Measurements from ENCODE around the gene ST6GALNAC6. TPM values are rescaled to one million over a fixed set of nuclear protein-coding genes. Genes with fewer than 3 reads are reported as not detected.
A peak's percentile ranks its signal among the peaks of the same experiment; 100 is the strongest.

Gene ST6GALNAC6
- total RNA-seq, 4 donors from 2014 or later = 37.7 to 133 (median 111) TPM

DNA sequence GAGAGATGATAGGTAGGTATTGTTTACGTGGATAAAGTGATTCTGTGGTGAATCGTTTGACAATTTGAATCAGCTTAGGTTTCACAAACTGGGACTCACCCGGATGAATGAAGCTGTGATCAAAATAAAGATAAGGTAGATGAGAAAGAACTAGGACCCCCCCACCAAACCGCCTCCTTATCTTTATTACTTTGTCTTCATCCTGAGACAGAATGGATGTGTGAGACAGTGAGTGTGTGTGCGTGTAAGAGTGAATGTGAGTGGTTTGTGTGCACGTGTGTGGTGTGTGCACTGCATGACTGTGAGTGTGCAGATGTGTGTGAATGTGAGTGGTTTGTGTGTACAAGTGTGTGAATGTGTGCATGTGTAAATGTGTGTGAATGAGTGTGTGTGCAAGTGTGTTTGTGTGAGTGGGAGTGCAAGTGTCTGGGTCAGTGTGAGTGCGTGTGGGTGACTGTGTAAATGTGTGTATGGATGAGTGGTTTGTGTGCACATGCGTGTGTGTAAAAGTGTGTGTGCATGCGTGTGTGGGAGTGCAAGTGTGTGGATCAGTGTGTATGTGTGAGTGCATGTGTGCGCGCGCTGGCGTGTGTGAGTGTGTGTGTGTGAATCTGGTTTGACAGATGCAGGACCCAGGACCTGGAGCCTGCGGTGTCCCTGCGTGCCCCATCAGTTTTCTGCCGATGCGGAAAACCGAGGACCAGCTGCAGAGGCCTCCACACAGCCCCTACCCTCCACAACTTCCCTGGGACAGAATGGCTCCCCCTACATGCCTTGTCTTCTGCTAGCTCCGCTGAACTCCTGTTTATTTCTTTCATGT is 33.5 kb downstream of the ST6GALNAC6 start:
- TF ChIP-seq, protein P1, sequence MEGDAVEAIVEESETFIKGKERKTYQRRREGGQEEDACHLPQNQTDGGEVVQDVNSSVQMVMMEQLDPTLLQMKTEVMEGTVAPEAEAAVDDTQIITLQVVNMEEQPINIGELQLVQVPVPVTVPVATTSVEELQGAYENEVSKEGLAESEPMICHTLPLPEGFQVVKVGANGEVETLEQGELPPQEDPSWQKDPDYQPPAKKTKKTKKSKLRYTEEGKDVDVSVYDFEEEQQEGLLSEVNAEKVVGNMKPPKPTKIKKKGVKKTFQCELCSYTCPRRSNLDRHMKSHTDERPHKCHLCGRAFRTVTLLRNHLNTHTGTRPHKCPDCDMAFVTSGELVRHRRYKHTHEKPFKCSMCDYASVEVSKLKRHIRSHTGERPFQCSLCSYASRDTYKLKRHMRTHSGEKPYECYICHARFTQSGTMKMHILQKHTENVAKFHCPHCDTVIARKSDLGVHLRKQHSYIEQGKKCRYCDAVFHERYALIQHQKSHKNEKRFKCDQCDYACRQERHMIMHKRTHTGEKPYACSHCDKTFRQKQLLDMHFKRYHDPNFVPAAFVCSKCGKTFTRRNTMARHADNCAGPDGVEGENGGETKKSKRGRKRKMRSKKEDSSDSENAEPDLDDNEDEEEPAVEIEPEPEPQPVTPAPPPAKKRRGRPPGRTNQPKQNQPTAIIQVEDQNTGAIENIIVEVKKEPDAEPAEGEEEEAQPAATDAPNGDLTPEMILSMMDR (IDR thresholded peaks at IDR 0.05) = no peak
- no peak for TF ChIP-seq POLR2A (IDR thresholded peaks at IDR 0.05)
- no peak overlapping the region for H3K27ac ChIP-seq
- intact Hi-C loops (cut with DNase I; ENCODE audit: low total_unique reads) = loop anchor here (5.0 kb wide), 1 partner anchor 129 kb away; the partner anchor contains the start of gene TOR2A
- no peaks in the 10 kb centered on the region for H3K4me1 ChIP-seq
- no peaks in the 10 kb centered on the region for H3K9me3 ChIP-seq
- H3K4me3 ChIP-seq = no peak overlapping the region
- no peaks in the 10 kb centered on the region for H3K27me3 ChIP-seq
- no peak for DNase-seq
- H3K36me3 ChIP-seq = no peaks in the 10 kb centered on the region

DNA sequence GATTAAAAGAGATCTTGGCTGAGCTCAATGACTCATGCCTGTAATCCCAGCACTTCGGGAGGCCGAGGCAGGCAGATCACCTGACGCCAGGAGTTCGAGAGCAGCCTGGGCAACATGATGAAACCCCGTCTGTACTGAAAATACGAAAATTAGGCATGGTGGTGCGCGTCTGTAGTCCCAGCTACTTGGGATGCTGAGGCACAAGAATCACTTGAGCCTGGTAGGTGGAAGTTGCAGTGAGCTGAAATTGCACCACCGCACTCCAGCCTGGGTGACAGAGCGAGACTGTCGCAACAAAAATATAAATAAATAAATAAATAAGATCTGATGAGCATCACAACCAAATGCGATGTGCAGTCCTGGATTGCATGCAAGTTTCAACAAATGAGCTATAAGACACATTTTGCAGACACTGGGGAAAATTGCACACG is 36.2 kb downstream of the ST6GALNAC6 start:
- no peaks in the 10 kb centered on the region for H3K36me3 ChIP-seq
- peak overlapping the region in 1 of 2 donors; percentile 75 for H3K27ac ChIP-seq
- DNase-seq = no peak
- H3K4me1 ChIP-seq = no peaks in the 10 kb centered on the region
- intact Hi-C loops (cut with DNase I; ENCODE audit: low total_unique reads) = no loop called here
- no peaks in the 10 kb centered on the region for H3K27me3 ChIP-seq
- no peak overlapping the region for H3K4me3 ChIP-seq
- no peaks in the 10 kb centered on the region for H3K9me3 ChIP-seq
- no peak for TF ChIP-seq POLR2A (IDR thresholded peaks at IDR 0.05)
- TF ChIP-seq, protein P1 (IDR thresholded peaks at IDR 0.05) = no peak

DNA sequence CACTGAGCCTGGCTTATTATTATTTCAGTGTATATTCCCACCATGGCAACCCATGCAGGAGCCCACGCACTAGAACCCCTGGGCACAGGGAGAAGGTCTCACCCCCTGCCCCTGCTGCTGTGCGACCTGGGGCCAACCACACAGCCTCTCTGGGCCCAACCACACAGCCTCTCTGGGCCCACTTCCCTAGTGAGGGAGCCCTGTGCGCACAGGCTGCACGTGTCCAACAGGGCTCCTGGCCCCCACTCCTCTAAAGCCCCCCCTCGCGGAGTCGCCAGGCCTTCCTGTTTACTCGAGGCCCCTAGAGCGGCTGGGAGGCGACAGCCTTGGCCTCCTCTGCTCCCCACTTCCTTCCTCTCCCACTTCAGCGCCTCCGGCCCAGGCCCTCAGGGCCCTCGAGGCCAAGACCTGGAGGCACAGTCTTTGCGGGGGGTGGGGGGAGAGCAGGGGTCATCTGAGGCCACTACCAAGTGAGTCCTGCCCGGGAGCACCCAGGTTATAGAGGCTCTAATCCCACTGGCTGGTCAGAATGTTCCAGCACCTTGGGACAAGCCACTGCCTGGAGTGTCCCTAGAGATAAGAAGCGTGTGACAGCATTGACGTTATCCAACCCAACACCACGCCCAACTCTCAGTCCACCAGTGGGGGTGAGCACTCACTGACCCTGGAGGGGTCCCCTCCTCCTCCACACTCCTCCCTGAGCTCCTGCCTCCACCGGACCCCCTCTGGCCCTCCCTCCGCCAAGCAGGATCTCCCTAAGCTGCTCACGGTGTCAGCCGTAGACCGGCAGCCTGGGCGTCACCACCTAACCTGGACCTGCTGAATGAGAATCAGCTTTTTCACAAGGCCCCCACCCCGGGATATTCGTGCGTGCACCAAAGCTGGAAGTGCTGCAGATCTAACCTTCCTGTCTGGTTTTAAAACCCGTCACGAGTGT is 37.1 kb downstream of the ST6GALNAC6 start:
- TF ChIP-seq POLR2A (IDR thresholded peaks at IDR 0.05) = no peak
- TF ChIP-seq, protein P1 (IDR thresholded peaks at IDR 0.05) = no peak
- Histone ChIP-seq H3K27me3 (no peaks in the 10 kb centered on the region), H3K4me3 (no peak overlapping the region), H3K9me3 (no peaks in the 10 kb centered on the region), H3K27ac (peak overlapping the region; percentile 65 to 75), H3K4me1 (no peaks in the 10 kb centered on the region), H3K36me3 (no peaks in the 10 kb centered on the region)
- intact Hi-C loops (cut with DNase I; ENCODE audit: low total_unique reads) = no loop called here
- DNase-seq = peak; percentile 51 to 59

DNA sequence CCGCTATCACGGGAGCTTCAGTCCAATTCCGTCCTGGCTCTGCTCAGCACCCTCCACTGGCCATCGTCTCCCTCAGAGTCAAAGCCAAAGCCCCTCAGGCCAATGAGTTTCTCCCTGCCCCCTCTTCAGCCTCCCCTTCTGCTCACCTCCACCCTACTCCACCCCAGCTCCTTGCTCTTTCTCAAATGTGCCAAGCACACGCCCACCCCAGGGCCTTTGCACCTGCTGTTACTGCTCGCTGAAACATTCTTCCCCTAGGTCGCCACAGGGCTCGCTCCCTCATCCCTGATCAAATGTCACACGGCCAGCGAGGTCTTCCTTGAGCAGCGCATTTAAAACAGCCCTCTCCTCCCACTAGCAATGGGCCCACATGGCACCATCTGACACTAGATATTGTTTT is 38.6 kb downstream of the ST6GALNAC6 start:
- Histone ChIP-seq H3K36me3 (no peaks in the 10 kb centered on the region), H3K9me3 (no peaks in the 10 kb centered on the region), H3K4me3 (no peak overlapping the region), H3K27ac (no peak overlapping the region), H3K27me3 (no peaks in the 10 kb centered on the region), H3K4me1 (no peaks in the 10 kb centered on the region)
- intact Hi-C loops (cut with DNase I; ENCODE audit: low total_unique reads) = no loop called here
- TF ChIP-seq POLR2A (IDR thresholded peaks at IDR 0.05) = no peak
- TF ChIP-seq, protein P1 (IDR thresholded peaks at IDR 0.05) = no peak
- no peak for DNase-seq
